Adrenal gland (tissue), 12 donors: ENCODE data around the gene TAS2R46. TPM values are rescaled to one million over a fixed set of nuclear protein-coding genes. Genes with fewer than 3 reads are reported as not detected.

Experiments
- DNase-seq, 7 donors: peaks; one replicate each; pipeline ENCODE4 v3.0.0-alpha.2; 2019 to 2020
- H3K27ac ChIP-seq, 5 donors: fragments of 200-600 bp; sonication (generic) in 4 of 5; 1 replicate in 3 of 5; 2 replicates in 2 of 5; pipeline versions ENCODE4 v1.5.1 to v1.8.0; 2016 to 2020; ENCODE audit warnings: mild to moderate bottlenecking in 1 of 5
- H3K27me3 ChIP-seq: fragments of 200-600 bp; 2 replicates; pipeline ENCODE4 v1.8.0; 2021
- H3K36me3 ChIP-seq, 2 donors: fragments of 200-600 bp; replicated peaks in 1 of 2; 1 replicate in 1 of 2; 2 replicates in 1 of 2; pipeline versions ENCODE4 v1.5.1 to v1.8.0; 2018 to 2022
- H3K4me1 ChIP-seq, 2 donors: fragments of 200-600 bp; replicated peaks in 1 of 2; 1 replicate in 1 of 2; 2 replicates in 1 of 2; pipeline versions ENCODE4 v1.5.1 to v1.8.0; 2018 to 2021
- H3K4me3 ChIP-seq, 4 donors: fragments of 200-600 bp; sonication (generic) in 3 of 4; one replicate each; pipeline ENCODE4 v1.5.1; 2016 to 2018
- H3K9me3 ChIP-seq, 3 donors: fragments of 200-600 bp; sonication (generic) in 1 of 3; replicated peaks in 1 of 3; 1 replicate in 2 of 3; 2 replicates in 1 of 3; pipeline versions ENCODE4 v1.5.1 to v1.8.0; 2016 to 2021
- POLR2A ChIP-seq, 2 donors: fragments of 450-650 bp; IDR thresholded peaks; one replicate each; pipeline ENCODE4 v1.6.1; 2017; ENCODE audit warnings: antibody characterized with exemption in 2 of 2, mild to moderate bottlenecking in 2 of 2, moderate library complexity in 1 of 2
- WGBS, 4 donors: extraction: QIAGEN DNeasy Blood & Tissue Kit in 2 of 4; methylation state at CpG; one replicate each; pipeline versions ENCODE4 v1.1.5 to v1.1.7; 2013 to 2017; 5-methylcytosine and 5-hydroxymethylcytosine counted together
- intact Hi-C, 2 donors: fragments of 100-400 bp; cut with DNase I; formaldehyde crosslinking; loops; one replicate each; pipeline versions ENCODE4 v1.14.1 to v1.15.0; 2022 to 2023
- polyA plus RNA-seq, 3 donors: library from polyadenylated mRNA; stranded (reverse); fragments of 200-250 nt in 2 of 3; fragments of 350-450 nt in 1 of 3; fragmentation: Illumina TruSeq in 1 of 3; extraction: RNeasy Lipid Tissue Mini Kit (QIAGEN cat#74804) in 1 of 3; gene quantifications; one replicate each; pipeline ENCODE4 v1.2.3, GENCODE V29; 2013 to 2014
- total RNA-seq, 9 donors: library from RNA; depleted of rRNA in 4 of 9; stranded (reverse); fragments of >200 nt in 4 of 9; fragments of 120-200 nt in 1 of 9; fragmentation: NEBNext Ultra II Directional in 1 of 9; extraction: Animal tissue kit (Norgen Biotek cat#: 25700) in 1 of 9; gene quantifications; one replicate each; pipeline versions ENCODE4 v1.1.0 to v1.2.4, GENCODE V29; 2013 to 2023
- TF ChIP-seq, protein P1 (sequence below), 6 experiments: fragments of 450-650 bp in 4 of 6; fragments of 200-600 bp in 2 of 6; sonication (generic) in 1 of 6; IDR thresholded peaks; 1 replicate in 5 of 6; 2 replicates in 1 of 6; pipeline versions ENCODE4 v1.5.1 to v1.8.0; 2016 to 2021; ENCODE audit warnings: antibody characterized with exemption in 6 of 6, mild to moderate bottlenecking in 2 of 6, moderate library complexity in 1 of 6
- donor health status: healthy with polysubstance abuse.
- donor health status: Bipolar disorder and iron deficiency.
- donor health status: DM: yes; HTN: yes; CAD: no.
- donor health status: DM: no; HTN: no; CAD: no.
- donor health status: DM: no; HTN: no; CAD: no.
- donor health status: DM: yes; HTN: yes; CAD: no.

TAS2R46 gene
- total and polyA plus RNA-seq, 12 donors = 0.10 to 7.8 (median 1.3) TPM; not detected in 2

DNA sequence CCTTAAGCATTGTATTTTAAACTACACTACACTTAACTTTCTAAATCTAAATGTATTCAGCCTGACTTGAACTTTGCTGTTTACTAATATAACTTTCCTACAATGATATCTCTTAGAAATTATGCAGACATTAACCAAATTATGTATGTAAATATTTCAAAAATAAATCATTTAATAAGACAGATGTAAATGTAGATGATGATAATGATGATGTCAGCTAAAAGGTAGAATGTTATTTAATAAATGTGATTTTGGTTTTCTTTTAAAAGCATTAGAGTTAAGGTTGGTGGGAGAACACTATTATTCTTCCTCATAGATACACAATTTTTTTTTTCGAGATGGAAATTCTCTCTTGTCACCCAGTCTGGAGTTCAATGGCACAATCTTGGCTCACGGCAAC is 19.9 kb upstream of the TAS2R46 start:
- TF ChIP-seq POLR2A (IDR thresholded peaks at IDR 0.05) = no peak
- TF ChIP-seq, protein P1, sequence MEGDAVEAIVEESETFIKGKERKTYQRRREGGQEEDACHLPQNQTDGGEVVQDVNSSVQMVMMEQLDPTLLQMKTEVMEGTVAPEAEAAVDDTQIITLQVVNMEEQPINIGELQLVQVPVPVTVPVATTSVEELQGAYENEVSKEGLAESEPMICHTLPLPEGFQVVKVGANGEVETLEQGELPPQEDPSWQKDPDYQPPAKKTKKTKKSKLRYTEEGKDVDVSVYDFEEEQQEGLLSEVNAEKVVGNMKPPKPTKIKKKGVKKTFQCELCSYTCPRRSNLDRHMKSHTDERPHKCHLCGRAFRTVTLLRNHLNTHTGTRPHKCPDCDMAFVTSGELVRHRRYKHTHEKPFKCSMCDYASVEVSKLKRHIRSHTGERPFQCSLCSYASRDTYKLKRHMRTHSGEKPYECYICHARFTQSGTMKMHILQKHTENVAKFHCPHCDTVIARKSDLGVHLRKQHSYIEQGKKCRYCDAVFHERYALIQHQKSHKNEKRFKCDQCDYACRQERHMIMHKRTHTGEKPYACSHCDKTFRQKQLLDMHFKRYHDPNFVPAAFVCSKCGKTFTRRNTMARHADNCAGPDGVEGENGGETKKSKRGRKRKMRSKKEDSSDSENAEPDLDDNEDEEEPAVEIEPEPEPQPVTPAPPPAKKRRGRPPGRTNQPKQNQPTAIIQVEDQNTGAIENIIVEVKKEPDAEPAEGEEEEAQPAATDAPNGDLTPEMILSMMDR (IDR thresholded peaks at IDR 0.05) = no peak
- H3K27me3 ChIP-seq = no peaks in the 10 kb centered on the region
- no peaks in the 10 kb centered on the region for H3K4me1 ChIP-seq
- intact Hi-C loops = no loop called here
- no peak overlapping the region for H3K4me3 ChIP-seq
- H3K9me3 ChIP-seq = no peaks in the 10 kb centered on the region
- WGBS, 4 donors = 96 to 100% (median 100%) methylated on average over 2 of the region's 2 CpGs; no CpG with 5 or more reads in 1 of the 4 donors
- no peaks in the 10 kb centered on the region for H3K36me3 ChIP-seq
- no peak for DNase-seq
- no peak overlapping the region for H3K27ac ChIP-seq

DNA sequence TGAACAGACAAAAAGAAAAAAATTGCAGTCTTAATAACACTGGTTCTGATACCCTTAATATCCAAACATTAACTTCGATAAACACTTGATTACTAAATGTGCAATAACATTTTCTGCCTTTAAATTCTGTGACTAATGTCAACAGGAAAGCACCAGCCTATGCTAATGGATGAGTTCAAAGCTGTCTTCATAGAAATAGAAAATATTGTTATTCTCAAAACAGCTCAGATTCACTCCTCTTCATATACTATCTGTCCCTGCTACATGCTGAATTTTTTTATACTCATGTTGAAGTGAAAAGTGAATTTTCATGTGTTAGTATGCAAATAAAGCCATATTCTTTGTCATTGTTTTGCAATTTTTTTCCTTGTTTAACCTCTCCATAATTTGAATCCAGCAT is 16.2 kb upstream of the TAS2R46 start:
- H3K36me3 ChIP-seq = no peaks in the 10 kb centered on the region
- no peaks in the 10 kb centered on the region for H3K27me3 ChIP-seq
- TF ChIP-seq, protein P1 (IDR thresholded peaks at IDR 0.05) = no peak
- TF ChIP-seq POLR2A (IDR thresholded peaks at IDR 0.05) = no peak
- no peak overlapping the region for H3K4me3 ChIP-seq
- no peak overlapping the region for H3K27ac ChIP-seq
- H3K4me1 ChIP-seq = no peaks in the 10 kb centered on the region
- DNase-seq = no peak
- 94 to 100% (median 98%) methylated on average over 1 of the region's 1 CpG for WGBS, 4 donors
- intact Hi-C loops = no loop called here
- H3K9me3 ChIP-seq = no peaks in the 10 kb centered on the region

DNA sequence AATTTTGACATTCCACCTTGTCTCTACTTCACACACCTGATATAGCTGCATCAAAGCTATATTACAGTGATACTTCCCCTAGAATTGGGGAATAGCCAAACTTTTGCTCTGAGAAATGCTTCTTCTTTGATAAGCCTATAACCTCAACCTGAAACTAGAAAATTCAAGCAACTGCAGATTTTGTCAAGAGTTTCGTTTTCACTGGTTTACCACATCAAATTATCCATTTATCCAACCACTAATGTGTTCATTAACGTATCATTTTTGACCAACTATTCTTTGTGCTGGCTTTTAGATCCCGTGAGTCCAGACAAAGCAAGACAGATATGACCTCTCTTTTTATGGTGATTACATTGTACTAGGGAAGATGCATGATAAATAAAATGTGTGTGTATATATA is 13.5 kb upstream of the TAS2R46 start:
- Histone ChIP-seq H3K4me1 (peaks cover 0 to 6% of the 10 kb centered on the region in 2 donors), H3K36me3 (no peaks in the 10 kb centered on the region), H3K9me3 (no peaks in the 10 kb centered on the region), H3K27ac (no peak overlapping the region), H3K4me3 (no peak overlapping the region), H3K27me3 (no peaks in the 10 kb centered on the region)
- intact Hi-C loops = no loop called here
- WGBS, 4 donors = 0 to 89% (median 76%) methylated on average over 2 to 3 of the region's 3 CpGs
- TF ChIP-seq, protein P1 (IDR thresholded peaks at IDR 0.05) = no peak
- TF ChIP-seq POLR2A (IDR thresholded peaks at IDR 0.05) = no peak
- DNase-seq = no peak

DNA sequence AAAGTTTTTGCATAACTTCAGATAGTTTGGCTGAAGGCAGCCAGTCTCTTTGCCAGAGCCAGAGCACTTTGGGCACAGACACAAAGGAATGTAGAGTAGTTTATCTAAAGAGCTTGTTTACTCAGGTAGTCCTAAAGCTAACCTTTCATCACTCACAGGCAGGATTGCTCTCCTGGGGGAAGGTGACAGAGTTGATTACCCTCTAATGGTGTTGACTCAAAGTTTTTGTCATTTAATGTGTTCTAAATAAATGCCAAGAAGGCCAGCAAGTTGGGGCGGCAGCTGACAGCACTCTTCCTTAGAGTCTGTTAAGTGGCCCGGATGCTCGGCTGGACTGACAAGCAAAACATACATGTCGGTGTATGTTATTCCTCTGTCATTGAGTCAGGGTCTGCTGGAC is 9.3 kb upstream of the TAS2R46 start:
- H3K4me1 ChIP-seq = peaks cover 8 to 23% of the 10 kb centered on the region in 2 donors
- intact Hi-C loops = no loop called here
- 48 to 68% (median 63%) methylated on average over 4 of the region's 4 CpGs for WGBS, 4 donors
- no peak for TF ChIP-seq POLR2A (IDR thresholded peaks at IDR 0.05)
- TF ChIP-seq, protein P1 (IDR thresholded peaks at IDR 0.05) = no peak
- no peaks in the 10 kb centered on the region for H3K27me3 ChIP-seq
- DNase-seq = no peak
- H3K36me3 ChIP-seq = no peaks in the 10 kb centered on the region
- no peaks in the 10 kb centered on the region for H3K9me3 ChIP-seq
- H3K4me3 ChIP-seq = no peak overlapping the region
- H3K27ac ChIP-seq = peak overlapping the region in 3 of 5 donors; percentile 3 to 21 (median 13)
